GM19023 (cell line): Measurements from ENCODE around the gene ST6GALNAC2.
"Not testable (repeated sequence)": the region's sequence is repeated elsewhere in the genome, so short reads cannot be mapped to it uniquely, and the experiment has no call there.

ENCODE experiments used
- ATAC-seq: cut with Tn5 transposase; IDR thresholded peaks from one replicate; pipeline ENCODE4 v1.9.1; 2021; ENCODE audit warnings: mild to moderate bottlenecking, moderate library complexity; ENCODE audit not compliant: unreplicated experiment

The ST6GALNAC2 gene

GRCh38 chr17:76570877-76571471 lies 14.7 kb downstream of the ST6GALNAC2 start:
- no peak for ATAC-seq

GRCh38 chr17:76570457-76570856 lies 15.2 kb downstream of the ST6GALNAC2 start:
- no peak for ATAC-seq

- ATAC-seq: no peak
Measured at GRCh38 chr17:76569607-76570279, 15.9 kb downstream of the ST6GALNAC2 start.

GRCh38 chr17:76568811-76569221 lies 16.8 kb downstream of the ST6GALNAC2 start:
- ATAC-seq: no peak

GRCh38 chr17:76567634-76568432 lies 17.8 kb downstream of the ST6GALNAC2 start:
- no peak for ATAC-seq

- ATAC-seq: no peak
Measured at GRCh38 chr17:76566988-76567431, 18.6 kb downstream of the ST6GALNAC2 start.

GRCh38 chr17:76566613-76566943 lies 19.1 kb downstream of the ST6GALNAC2 start:
- ATAC-seq: no peak

- no peak for ATAC-seq
Measured at GRCh38 chr17:76565728-76566612, 19.7 kb downstream of the ST6GALNAC2 start.

- not testable (repeated sequence) for ATAC-seq
Measured at GRCh38 chr17:76564991-76565727, 20.5 kb downstream of the ST6GALNAC2 start.

- not testable (repeated sequence) for ATAC-seq
Measured at GRCh38 chr17:76563359-76563758, 22.3 kb downstream of the ST6GALNAC2 start.

GRCh38 chr17:76562734-76563148 lies 22.9 kb downstream of the ST6GALNAC2 start:
- no peak for ATAC-seq

- ATAC-seq: no peak
Measured at GRCh38 chr17:76561799-76562268, 23.8 kb downstream of the ST6GALNAC2 start.

- ATAC-seq: no peak
Measured at GRCh38 chr17:76561332-76561731, 24.3 kb downstream of the ST6GALNAC2 start.

- ATAC-seq: no peak
Measured at GRCh38 chr17:76560877-76561221, 24.8 kb downstream of the ST6GALNAC2 start.

GRCh38 chr17:76560036-76560876 lies 25.4 kb downstream of the ST6GALNAC2 start:
- ATAC-seq: no peak

GRCh38 chr17:76559460-76559859 lies 26.2 kb downstream of the ST6GALNAC2 start:
- not testable (repeated sequence) for ATAC-seq

GRCh38 chr17:76558198-76559095 lies 27.2 kb downstream of the ST6GALNAC2 start:
- ATAC-seq: no peak
